HEK293 (cell line): Measurements from ENCODE around the gene KCNMA1.

Source experiments
- CTCF ChIA-PET: fragments of 350-600 bp; formaldehyde crosslinking; extraction: SDS; loops from one replicate; lab custom pipeline; 2021; ENCODE audit warnings: antibody characterized with exemption; lab: Yijun Ruan, JAX
- POLR2A ChIA-PET: fragments of 300-600 bp; formaldehyde crosslinking; extraction: SDS; loops from one replicate; lab custom pipeline; 2020; ENCODE audit warnings: antibody characterized with exemption, inconsistent platforms; lab: Yijun Ruan, JAX
- H3K27ac ChIP-seq: fragments of 200-500 bp; sonication (Bioruptor generic); 2 replicates; pipeline ENCODE4 v1.5.1; 2014; ENCODE audit warnings: low read depth, low read length, control low read depth, inconsistent platforms; ENCODE audit errors: extremely low read depth
- H3K36me3 ChIP-seq, 2 experiments: fragments of 200-500 bp in 1 of 2; sonication (Bioruptor generic) in 1 of 2; 1 replicate in 1 of 2; 2 replicates in 1 of 2; pipeline ENCODE4 v1.5.1; 2014 to 2017; ENCODE audit warnings: inconsistent platforms in 2 of 2, low read length in 2 of 2; ENCODE audit not compliant: control insufficient read depth in 2 of 2, insufficient read depth in 1 of 2
- H3K4me1 ChIP-seq: fragments of 200-500 bp; sonication (Bioruptor generic); 2 replicates; pipeline ENCODE4 v1.5.1; 2014; ENCODE audit warnings: mild to moderate bottlenecking, low read length, inconsistent platforms; ENCODE audit not compliant: control insufficient read depth, insufficient read depth
- H3K4me3 ChIP-seq: 2 replicates; pipeline ENCODE4 v1.5.1; 2011; ENCODE audit warnings: low read depth, mild to moderate bottlenecking, control low read depth, low read length, moderate library complexity
- H3K9me3 ChIP-seq: fragments of 200-500 bp; sonication (Bioruptor generic); 2 replicates; pipeline ENCODE4 v1.5.1; 2014; ENCODE audit warnings: low read depth, low read length, inconsistent platforms; ENCODE audit not compliant: control insufficient read depth, insufficient read depth
- CTCF ChIP-seq: fragments of 450-650 bp; formaldehyde crosslinking; IDR thresholded peaks from 2 replicates; pipeline ENCODE4 v1.5.1; 2016; ENCODE audit warnings: missing biosample characterization, missing genetic modification characterization
- FEZF1 ChIP-seq: fragments of 450-650 bp; formaldehyde crosslinking; IDR thresholded peaks from 2 replicates; pipeline ENCODE4 v1.5.1; 2016; ENCODE audit warnings: missing biosample characterization, missing genetic modification characterization
- GLI4 ChIP-seq: fragments of 450-650 bp; formaldehyde crosslinking; IDR thresholded peaks from 2 replicates; pipeline ENCODE4 v1.5.1; 2016; ENCODE audit warnings: missing biosample characterization, missing genetic modification characterization
- KLF1 ChIP-seq: fragments of 450-650 bp; formaldehyde crosslinking; IDR thresholded peaks from 2 replicates; pipeline ENCODE4 v1.5.1; 2016; ENCODE audit warnings: missing biosample characterization, missing genetic modification characterization
- REST ChIP-seq: fragments of 450-650 bp; formaldehyde crosslinking; IDR thresholded peaks from 2 replicates; pipeline ENCODE4 v1.5.1; 2016; ENCODE audit warnings: missing biosample characterization, missing genetic modification characterization
- SCRT1 ChIP-seq: fragments of 450-650 bp; formaldehyde crosslinking; IDR thresholded peaks from 2 replicates; pipeline ENCODE4 v1.5.1; 2016; ENCODE audit warnings: missing biosample characterization, missing genetic modification characterization, borderline replicate concordance
- ZBTB11 ChIP-seq: fragments of 450-650 bp; formaldehyde crosslinking; conservative IDR thresholded peaks from 2 replicates; pipeline ENCODE4 v1.5.1; 2016; ENCODE audit warnings: low read depth, missing biosample characterization, missing genetic modification characterization
- ZBTB48 ChIP-seq: fragments of 450-650 bp; formaldehyde crosslinking; IDR thresholded peaks from 2 replicates; pipeline ENCODE4 v1.5.1; 2016; ENCODE audit warnings: missing biosample characterization, missing genetic modification characterization
- ZFP41 ChIP-seq: fragments of 450-650 bp; formaldehyde crosslinking; IDR thresholded peaks from 2 replicates; pipeline ENCODE4 v1.5.1; 2016; ENCODE audit warnings: missing biosample characterization, missing genetic modification characterization, borderline replicate concordance
- ZNF10 ChIP-seq: fragments of 450-650 bp; formaldehyde crosslinking; IDR thresholded peaks from 2 replicates; pipeline ENCODE4 v1.5.1; 2017; ENCODE audit warnings: missing biosample characterization, missing genetic modification characterization
- ZNF132 ChIP-seq: fragments of 450-650 bp; formaldehyde crosslinking; IDR thresholded peaks from 2 replicates; pipeline ENCODE4 v1.5.1; 2017; ENCODE audit warnings: missing biosample characterization, missing genetic modification characterization, borderline replicate concordance
- ZNF157 ChIP-seq: fragments of 450-650 bp; formaldehyde crosslinking; IDR thresholded peaks from 2 replicates; pipeline ENCODE4 v1.5.1; 2016; ENCODE audit warnings: missing biosample characterization, missing genetic modification characterization
- ZNF202 ChIP-seq: fragments of 450-650 bp; formaldehyde crosslinking; IDR thresholded peaks from 2 replicates; pipeline ENCODE4 v1.5.1; 2016; ENCODE audit warnings: missing biosample characterization, missing genetic modification characterization, borderline replicate concordance
- ZNF214 ChIP-seq: fragments of 450-650 bp; formaldehyde crosslinking; IDR thresholded peaks from 2 replicates; pipeline ENCODE4 v1.5.1; 2017; ENCODE audit warnings: missing biosample characterization, mild to moderate bottlenecking, missing genetic modification characterization, borderline replicate concordance
- ZNF266 ChIP-seq: fragments of 450-650 bp; formaldehyde crosslinking; IDR thresholded peaks from 2 replicates; pipeline ENCODE4 v1.5.1; 2016; ENCODE audit warnings: missing biosample characterization, missing genetic modification characterization, low read depth
- ZNF341 ChIP-seq: fragments of 450-650 bp; formaldehyde crosslinking; IDR thresholded peaks from 2 replicates; pipeline ENCODE4; 2016; ENCODE audit warnings: low read depth, missing biosample characterization, missing genetic modification characterization
- ZNF37A ChIP-seq: fragments of 450-650 bp; IDR thresholded peaks from 2 replicates; pipeline ENCODE4 v1.5.1; 2018; ENCODE audit warnings: missing biosample characterization, missing genetic modification characterization
- ZNF398 ChIP-seq: fragments of 450-650 bp; formaldehyde crosslinking; IDR thresholded peaks from 2 replicates; pipeline ENCODE4 v1.5.1; 2017; ENCODE audit warnings: missing biosample characterization, missing genetic modification characterization
- ZNF416 ChIP-seq: fragments of 450-650 bp; formaldehyde crosslinking; IDR thresholded peaks from 2 replicates; pipeline ENCODE4 v1.5.1; 2016; ENCODE audit warnings: missing biosample characterization, missing genetic modification characterization
- ZNF426 ChIP-seq: fragments of 450-650 bp; formaldehyde crosslinking; IDR thresholded peaks from 2 replicates; pipeline ENCODE4 v1.5.1; 2017; ENCODE audit warnings: missing biosample characterization, missing genetic modification characterization, mild to moderate bottlenecking, inconsistent platforms, moderate library complexity
- ZNF658 ChIP-seq: fragments of 450-650 bp; formaldehyde crosslinking; IDR thresholded peaks from 2 replicates; pipeline ENCODE4; 2016; ENCODE audit warnings: missing biosample characterization, missing genetic modification characterization
- ZSCAN16 ChIP-seq: fragments of 450-650 bp; formaldehyde crosslinking; IDR thresholded peaks from 2 replicates; pipeline ENCODE4 v1.5.1; 2016; ENCODE audit warnings: missing biosample characterization, missing genetic modification characterization
- ZSCAN23 ChIP-seq: fragments of 450-650 bp; formaldehyde crosslinking; IDR thresholded peaks from 2 replicates; pipeline ENCODE4 v1.5.1; 2016; ENCODE audit warnings: missing biosample characterization, missing genetic modification characterization
- ZXDB ChIP-seq: fragments of 450-650 bp; formaldehyde crosslinking; IDR thresholded peaks from 2 replicates; pipeline ENCODE4 v1.5.1; 2016; ENCODE audit warnings: missing biosample characterization, missing genetic modification characterization

KCNMA1 gene

GRCh38 chr10:77498829-77499228 lies 138.8 kb downstream of the KCNMA1 start (continued):
- no peak for TF ChIP-seq ZBTB11 (tag by site-specific recombination)
- TF ChIP-seq ZNF266 (tag by site-specific recombination), result no peak

- no peak overlapping the region for H3K4me3 ChIP-seq
- TF ChIP-seq CTCF (tag by site-specific recombination) (no peak), ZNF416 (no peak), ZNF341 (tag by site-specific recombination) (no peak), ZNF658 (tag by site-specific recombination) (no peak), SCRT1 (no peak), ZNF398 (tag by site-specific recombination) (no peak), FEZF1 (tag by site-specific recombination) (no peak), ZBTB48 (tag by site-specific recombination) (no peak)
- TF ChIP-seq, all 188 proteins: peak for 0
- ChIA-PET CTCF (interaction anchor here (0.7 kb wide), 1 partner anchor 174 kb away, joined by 5 read pairs; no protein-coding TSS in a partner anchor), POLR2A (interaction anchor here (0.5 kb wide), 1 partner anchor 9 kb away, joined by 3 read pairs; no protein-coding TSS in a partner anchor)
- no peaks in the 10 kb centered on the region for H3K9me3 ChIP-seq
- H3K4me1 ChIP-seq, result no peaks in the 10 kb centered on the region
- H3K36me3 ChIP-seq, result no peaks in the 10 kb centered on the region
- no peak overlapping the region for H3K27ac ChIP-seq
Measured at GRCh38 chr10:77498210-77498609, 139.4 kb downstream of the KCNMA1 start.

GRCh38 chr10:77497748-77498147 lies 139.9 kb downstream of the KCNMA1 start:
- Histone ChIP-seq H3K27ac (no peak overlapping the region), H3K9me3 (no peaks in the 10 kb centered on the region), H3K4me1 (no peaks in the 10 kb centered on the region), H3K4me3 (no peak overlapping the region), H3K36me3 (no peaks in the 10 kb centered on the region)
- POLR2A ChIA-PET, result interaction anchor here (0.5 kb wide), 1 partner anchor 9 kb away, joined by 3 read pairs; no protein-coding TSS in a partner anchor
- CTCF ChIA-PET, result interaction anchor here (0.7 kb wide), 1 partner anchor 175 kb away, joined by 5 read pairs; no protein-coding TSS in a partner anchor
- TF ChIP-seq ZNF157 (tag by site-specific recombination) (no peak), ZNF132 (tag by site-specific recombination) (no peak), REST (tag by site-specific recombination) (no peak), ZNF202 (no peak), ZFP41 (tag by site-specific recombination) (no peak), ZSCAN16 (no peak), ZXDB (tag by site-specific recombination) (no peak), ZNF37A (tag by site-specific recombination) (no peak), ZSCAN23 (no peak), ZNF10 (tag by site-specific recombination) (no peak), ZNF214 (no peak), KLF1 (tag by site-specific recombination) (no peak), ZNF426 (tag by site-specific recombination) (no peak), GLI4 (tag by site-specific recombination) (no peak)
